ENCODE measurements around the gene PLEKHG3.

DNA sequence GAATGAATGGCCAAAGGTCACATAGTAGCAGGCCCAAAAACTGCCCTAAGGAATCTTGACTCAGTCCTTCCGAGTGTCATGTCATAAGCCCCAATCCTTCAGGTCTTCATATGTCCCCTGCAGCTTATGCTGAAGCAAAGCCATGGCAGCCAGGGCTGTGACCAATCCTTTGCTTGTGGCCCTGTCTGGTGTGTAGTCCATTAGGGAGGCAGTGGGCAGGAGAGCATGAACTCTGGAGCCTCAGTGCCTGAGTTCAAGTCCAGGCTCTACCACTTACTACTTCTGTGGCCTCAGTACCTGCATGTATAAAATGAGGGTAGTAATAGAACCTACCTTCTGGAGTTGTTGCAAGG lies 20.3 kb downstream of the PLEKHG3 start:
- TF ChIP-seq, protein P1, sequence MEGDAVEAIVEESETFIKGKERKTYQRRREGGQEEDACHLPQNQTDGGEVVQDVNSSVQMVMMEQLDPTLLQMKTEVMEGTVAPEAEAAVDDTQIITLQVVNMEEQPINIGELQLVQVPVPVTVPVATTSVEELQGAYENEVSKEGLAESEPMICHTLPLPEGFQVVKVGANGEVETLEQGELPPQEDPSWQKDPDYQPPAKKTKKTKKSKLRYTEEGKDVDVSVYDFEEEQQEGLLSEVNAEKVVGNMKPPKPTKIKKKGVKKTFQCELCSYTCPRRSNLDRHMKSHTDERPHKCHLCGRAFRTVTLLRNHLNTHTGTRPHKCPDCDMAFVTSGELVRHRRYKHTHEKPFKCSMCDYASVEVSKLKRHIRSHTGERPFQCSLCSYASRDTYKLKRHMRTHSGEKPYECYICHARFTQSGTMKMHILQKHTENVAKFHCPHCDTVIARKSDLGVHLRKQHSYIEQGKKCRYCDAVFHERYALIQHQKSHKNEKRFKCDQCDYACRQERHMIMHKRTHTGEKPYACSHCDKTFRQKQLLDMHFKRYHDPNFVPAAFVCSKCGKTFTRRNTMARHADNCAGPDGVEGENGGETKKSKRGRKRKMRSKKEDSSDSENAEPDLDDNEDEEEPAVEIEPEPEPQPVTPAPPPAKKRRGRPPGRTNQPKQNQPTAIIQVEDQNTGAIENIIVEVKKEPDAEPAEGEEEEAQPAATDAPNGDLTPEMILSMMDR (CRISPR knock-in tag; IDR thresholded peaks at IDR 0.05), result no peak
- TF ChIP-seq SIN3A (IDR thresholded peaks at IDR 0.05; ENCODE audit: borderline replicate concordance, low read depth, low read length) (no peak), MTA3 (CRISPR knock-in tag; IDR thresholded peaks at IDR 0.05) (no peak), RFX5 (IDR thresholded peaks at IDR 0.05; ENCODE audit: low read depth, low read length) (no peak), ZNF788 (CRISPR knock-in tag; IDR thresholded peaks at IDR 0.05; ENCODE audit: borderline replicate concordance) (no peak), ZFP41 (CRISPR knock-in tag; IDR thresholded peaks at IDR 0.05; ENCODE audit: borderline replicate concordance) (no peak), SMYD3 (CRISPR knock-in tag; IDR thresholded peaks at IDR 0.05) (no peak), MAZ (IDR thresholded peaks at IDR 0.05; ENCODE audit: borderline replicate concordance, low read depth, low read length) (no peak), MAZ (CRISPR knock-in tag; IDR thresholded peaks at IDR 0.05; ENCODE audit: low read depth) (no peak), HES4 (CRISPR knock-in tag; IDR thresholded peaks at IDR 0.05; ENCODE audit: borderline replicate concordance) (no peak), JUN (CRISPR knock-in tag; IDR thresholded peaks at IDR 0.05) (no peak)
- TF ChIP-seq, protein P2, sequence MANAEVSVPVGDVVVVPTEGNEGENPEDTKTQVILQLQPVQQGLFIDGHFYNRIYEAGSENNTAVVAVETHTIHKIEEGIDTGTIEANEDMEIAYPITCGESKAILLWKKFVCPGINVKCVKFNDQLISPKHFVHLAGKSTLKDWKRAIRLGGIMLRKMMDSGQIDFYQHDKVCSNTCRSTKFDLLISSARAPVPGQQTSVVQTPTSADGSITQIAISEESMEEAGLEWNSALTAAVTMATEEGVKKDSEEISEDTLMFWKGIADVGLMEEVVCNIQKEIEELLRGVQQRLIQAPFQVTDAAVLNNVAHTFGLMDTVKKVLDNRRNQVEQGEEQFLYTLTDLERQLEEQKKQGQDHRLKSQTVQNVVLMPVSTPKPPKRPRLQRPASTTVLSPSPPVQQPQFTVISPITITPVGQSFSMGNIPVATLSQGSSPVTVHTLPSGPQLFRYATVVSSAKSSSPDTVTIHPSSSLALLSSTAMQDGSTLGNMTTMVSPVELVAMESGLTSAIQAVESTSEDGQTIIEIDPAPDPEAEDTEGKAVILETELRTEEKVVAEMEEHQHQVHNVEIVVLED (CRISPR knock-in tag; IDR thresholded peaks at IDR 0.05; ENCODE audit: borderline replicate concordance), result no peak
- TF ChIP-seq, protein P3, sequence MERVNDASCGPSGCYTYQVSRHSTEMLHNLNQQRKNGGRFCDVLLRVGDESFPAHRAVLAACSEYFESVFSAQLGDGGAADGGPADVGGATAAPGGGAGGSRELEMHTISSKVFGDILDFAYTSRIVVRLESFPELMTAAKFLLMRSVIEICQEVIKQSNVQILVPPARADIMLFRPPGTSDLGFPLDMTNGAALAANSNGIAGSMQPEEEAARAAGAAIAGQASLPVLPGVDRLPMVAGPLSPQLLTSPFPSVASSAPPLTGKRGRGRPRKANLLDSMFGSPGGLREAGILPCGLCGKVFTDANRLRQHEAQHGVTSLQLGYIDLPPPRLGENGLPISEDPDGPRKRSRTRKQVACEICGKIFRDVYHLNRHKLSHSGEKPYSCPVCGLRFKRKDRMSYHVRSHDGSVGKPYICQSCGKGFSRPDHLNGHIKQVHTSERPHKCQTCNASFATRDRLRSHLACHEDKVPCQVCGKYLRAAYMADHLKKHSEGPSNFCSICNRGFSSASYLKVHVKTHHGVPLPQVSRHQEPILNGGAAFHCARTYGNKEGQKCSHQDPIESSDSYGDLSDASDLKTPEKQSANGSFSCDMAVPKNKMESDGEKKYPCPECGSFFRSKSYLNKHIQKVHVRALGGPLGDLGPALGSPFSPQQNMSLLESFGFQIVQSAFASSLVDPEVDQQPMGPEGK (CRISPR knock-in tag; IDR thresholded peaks at IDR 0.05), result no peak
